HG03520 (cell line): Measurements from ENCODE around the gene PCTP.

Source experiments
- ATAC-seq: cut with Tn5 transposase; IDR thresholded peaks from one replicate; pipeline ENCODE4 v1.9.1; 2021; ENCODE audit warnings: mild to moderate bottlenecking, moderate library complexity; ENCODE audit not compliant: unreplicated experiment

The PCTP gene

GRCh38 chr17:55727275-55727674 is 23.6 kb upstream of the PCTP start:
- ATAC-seq = no peak

DNA sequence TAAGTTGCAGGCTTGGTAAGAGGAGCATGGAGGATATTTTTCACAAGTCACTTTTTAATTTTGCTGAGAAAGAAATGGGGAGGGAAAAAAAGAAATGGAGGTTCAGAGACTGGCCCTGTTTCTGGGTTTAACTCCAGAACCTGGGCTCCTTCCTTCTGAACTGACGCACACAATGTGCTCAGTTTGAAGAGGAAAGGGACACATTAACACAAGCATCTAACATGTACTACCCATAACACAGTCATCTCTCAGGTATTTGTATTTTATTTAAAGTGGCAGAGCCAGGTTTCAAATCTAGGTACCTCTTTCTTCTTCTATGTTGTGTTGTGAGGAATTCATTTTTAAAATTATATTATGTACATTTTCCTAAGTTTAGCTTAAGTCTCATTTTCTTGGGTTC is 22.9 kb upstream of the PCTP start:
- ATAC-seq = no peak

GRCh38 chr17:55728361-55728760 is 22.5 kb upstream of the PCTP start:
- ATAC-seq = no peak

- ATAC-seq = no peak
These were observed 22.0 kb upstream of the PCTP start for GRCh38 chr17:55728833-55729232.

- ATAC-seq = no peak
These were observed 21.4 kb upstream of the PCTP start for GRCh38 chr17:55729484-55729883.

DNA sequence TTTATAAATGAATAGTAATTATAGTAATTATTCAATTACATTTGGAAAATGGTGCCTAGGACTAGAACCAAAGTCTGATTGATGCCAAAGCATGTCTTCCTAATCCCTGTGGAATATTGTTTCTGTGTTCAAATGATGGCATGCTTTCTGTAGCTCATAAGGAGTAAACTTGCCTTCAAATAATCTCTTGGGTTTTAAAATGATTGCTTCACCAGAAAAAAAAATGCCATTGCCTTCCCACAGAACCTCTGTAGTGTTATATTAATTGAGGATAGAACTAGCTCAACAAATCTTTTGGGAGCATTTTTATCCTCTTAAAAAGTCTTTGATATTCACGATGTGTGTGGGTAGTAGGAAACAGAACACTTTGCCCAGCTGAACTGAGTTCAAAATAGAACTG is 20.5 kb upstream of the PCTP start:
- ATAC-seq = no peak

- no peak for ATAC-seq
These were observed 20.0 kb upstream of the PCTP start for GRCh38 chr17:55730808-55731207.

GRCh38 chr17:55731586-55732250 is 19.1 kb upstream of the PCTP start:
- ATAC-seq = no peak

DNA sequence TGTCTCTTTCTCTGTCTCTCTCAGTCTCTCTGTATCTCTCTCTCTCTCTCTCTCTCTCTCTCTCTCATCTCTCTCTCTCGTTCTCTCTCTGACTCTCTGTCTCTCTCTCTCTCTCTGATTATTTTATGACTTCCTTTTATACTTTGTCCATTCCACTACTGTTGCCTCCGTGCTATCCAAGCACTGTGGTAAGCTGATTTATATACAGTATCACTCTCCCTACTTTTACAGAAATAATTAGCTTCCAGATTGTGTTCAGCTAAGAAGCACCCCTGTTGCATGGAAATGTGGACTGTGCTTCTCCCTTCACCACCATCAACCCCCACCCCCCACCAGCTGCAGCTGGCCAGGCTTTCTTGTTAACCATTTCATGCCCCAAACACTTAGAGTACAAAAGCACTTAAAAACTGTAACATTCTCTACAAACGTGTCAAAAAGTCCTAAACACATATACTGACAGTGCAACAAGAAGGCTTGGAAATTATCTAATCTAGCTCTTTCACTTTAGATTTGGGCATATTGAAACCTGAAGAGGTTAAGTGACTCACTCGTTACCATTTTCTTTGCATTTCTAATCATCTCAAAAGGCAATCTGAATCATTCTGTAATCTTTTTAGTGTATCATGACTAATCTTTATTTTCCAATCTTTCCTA is 16.6 kb upstream of the PCTP start:
- ATAC-seq = no peak

DNA sequence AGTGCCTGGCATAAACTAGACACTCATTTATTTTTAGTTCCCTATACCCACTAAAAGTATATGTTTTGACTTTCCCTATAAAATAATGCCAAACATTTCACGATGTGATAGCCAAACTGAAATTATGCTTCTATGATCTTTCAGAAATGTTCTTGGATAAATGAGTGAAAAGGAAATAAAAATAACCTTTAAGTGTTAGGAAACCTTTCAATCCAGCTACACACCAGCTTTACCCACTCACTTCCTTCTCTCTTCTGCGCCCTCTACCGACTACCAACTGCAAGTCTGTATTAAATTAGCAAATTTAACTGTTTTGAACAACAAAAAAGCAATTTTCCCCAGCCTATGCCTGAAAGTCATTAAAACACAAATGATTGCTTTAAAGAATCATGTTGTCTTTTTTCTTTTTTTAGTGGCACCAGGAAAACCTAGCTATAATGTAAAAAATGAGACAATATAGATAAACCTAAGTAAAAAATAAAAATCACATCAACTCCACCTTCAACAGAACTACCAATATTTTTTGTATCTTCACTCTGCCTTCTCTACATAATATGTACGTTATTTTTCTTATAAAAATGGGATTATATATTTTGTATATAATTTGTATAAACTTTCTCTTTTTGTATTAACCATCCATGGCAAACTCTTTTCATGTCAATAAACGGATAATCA is 15.0 kb upstream of the PCTP start:
- no peak for ATAC-seq

DNA sequence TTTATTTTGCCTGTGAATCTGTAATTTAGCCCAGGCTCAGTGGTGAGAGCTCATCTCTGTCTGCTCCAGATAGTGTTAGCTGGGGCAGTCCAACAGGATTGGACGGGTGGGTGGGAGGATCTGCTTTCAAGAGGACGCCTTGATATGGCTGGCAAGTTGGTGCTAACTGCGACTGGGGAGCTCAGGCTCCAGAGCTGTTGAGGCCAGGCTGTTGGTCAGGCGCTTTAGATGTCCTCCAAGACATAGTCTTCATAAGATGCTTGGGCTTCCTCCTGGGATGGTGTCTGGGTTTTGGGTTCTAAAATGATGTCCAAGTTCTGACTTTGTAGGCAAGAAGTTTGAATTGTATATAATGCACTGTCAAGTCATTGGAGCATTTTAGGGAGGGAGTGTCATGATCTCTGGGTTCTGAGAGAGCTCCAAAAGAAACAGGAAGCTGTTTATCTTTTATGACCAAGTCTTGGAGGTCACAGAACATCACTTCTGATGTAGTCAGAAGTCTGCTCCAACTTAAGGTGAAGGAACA is 12.8 kb upstream of the PCTP start:
- ATAC-seq = no peak

GRCh38 chr17:55740511-55741355 is 10.1 kb upstream of the PCTP start:
- ATAC-seq = no peak

GRCh38 chr17:55741356-55741700 is 9.5 kb upstream of the PCTP start:
- ATAC-seq = no peak

GRCh38 chr17:55742272-55743102 is 8.4 kb upstream of the PCTP start:
- ATAC-seq = peak; percentile 91

DNA sequence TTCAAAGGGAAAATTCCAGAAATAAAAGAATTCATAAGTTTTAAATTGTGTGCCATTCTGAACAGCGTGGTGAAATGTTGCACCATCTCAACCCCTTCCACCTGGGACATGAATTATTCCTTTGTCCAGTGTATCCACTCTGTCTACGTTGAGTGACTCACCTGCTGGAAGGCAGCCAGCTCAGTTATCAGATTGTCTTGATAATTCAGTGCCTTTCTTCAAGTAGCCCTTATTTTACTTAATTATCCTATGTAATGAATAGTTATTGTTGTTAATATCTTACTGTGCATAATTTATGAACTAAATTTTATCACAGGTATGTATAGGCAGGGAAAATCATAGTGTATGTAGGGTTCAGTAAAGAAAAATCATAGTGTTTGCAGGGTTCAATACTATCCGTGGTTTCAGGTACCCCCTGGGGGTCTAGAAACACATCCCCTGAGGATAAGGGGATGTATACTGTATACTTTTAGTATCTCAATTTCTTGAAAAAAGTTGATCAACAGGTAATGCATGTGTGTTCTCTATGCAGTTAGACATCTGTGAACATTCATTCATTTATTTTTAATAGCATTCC is 7.7 kb upstream of the PCTP start:
- peak; percentile 15 for ATAC-seq

DNA sequence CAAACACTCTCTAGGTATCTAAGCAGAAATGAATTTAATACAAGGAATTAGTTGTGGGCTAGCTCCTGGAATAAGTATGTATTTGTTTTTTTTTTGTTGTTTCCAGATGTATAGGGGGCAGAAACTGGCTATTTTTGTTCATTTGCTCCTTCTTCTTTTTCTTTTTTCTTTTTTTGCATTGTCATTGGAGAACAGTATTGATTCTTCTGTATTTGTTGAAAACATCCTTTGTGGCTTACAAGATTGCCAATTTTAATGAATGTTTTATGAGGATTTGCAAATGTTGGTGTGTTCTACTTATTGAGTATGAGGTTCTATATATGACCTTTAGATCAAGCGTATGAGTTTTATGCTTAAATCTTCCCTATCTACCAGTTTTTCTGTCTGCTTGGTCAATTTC is 5.6 kb upstream of the PCTP start:
- ATAC-seq = no peak

DNA sequence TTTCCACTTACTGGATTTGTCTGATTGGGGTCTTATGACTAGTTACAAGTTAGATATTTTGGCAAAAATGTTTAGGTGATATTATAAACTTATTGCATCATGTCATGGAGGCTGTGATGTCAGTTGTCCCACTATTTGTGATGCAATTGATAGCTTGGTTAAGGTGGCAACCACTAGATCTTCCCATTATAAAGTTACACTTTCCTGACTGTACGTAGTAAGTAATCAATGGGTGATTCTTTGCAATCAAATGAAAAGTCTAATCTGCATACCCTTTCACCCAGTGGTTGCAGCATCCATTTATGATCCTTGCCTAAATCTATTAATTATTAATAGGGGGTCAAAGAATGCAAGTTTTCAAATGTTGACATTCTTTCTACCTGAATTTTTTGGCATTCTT is 4.4 kb upstream of the PCTP start:
- ATAC-seq = no peak

- no peak for ATAC-seq
These were observed 3.6 kb upstream of the PCTP start for GRCh38 chr17:55747209-55747608.

DNA sequence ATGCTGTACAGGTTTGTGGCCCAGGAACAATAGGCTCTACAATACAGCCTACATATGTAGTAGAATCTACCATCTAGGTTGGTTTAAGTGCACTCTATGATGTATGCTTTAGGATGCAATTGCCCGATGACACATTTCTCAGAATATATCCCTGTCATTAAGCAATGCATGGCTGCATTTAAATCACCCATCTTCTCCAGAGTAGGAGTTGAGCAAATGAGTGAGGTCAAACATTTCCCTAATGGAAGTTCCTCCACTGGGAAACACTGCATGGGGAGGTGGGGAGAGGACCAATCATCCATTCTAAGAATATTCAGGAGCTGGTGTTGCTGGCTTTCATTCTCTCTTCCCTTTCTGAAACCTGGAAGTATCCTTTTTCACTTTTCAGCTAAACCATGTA is 2.0 kb upstream of the PCTP start:
- ATAC-seq = no peak

DNA sequence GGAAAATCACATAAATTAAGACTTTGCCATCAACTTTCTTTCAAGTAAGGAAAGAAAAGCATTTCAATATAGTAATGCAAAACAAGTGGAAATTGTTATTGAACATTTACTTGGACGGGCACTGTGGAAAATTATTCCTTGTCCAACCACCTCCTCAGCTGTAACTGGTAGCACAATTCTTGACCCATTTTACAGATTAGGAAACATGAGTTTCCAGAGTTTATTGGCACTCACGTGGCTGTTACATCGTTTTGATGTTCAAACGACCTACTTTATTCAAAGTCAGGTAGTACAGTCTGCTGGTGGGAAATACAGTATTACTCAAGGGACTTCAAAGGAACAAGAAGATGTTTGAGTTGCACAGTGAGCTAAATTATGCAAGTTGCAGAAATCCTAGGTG is 866 bp upstream of the PCTP start:
- ATAC-seq = no peak
